Measurements from ENCODE around the gene GSTCD.

Gene GSTCD

DNA sequence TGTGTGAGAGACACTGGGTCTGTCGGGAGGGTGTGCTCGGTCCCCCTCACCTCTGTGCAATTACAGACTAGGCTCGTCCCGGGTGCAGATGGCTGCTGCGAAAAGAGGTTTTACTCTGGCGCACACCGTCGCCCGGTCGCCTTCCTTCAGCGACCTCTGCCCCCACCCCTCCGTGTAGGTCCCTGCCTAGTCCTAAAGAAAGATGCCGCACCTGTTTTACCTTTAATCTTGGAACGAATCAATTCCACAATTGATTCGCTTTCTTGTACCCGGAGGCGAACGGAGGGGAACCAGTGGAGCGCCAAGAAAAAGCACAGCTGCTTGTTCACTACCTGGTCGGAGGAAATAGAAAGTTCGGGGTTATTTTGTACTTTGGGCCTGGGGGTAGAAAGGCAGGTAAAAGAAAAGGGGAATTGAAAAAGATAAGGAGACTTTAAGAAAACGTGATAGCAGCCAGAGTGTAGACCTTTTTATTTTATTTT lies 187.9 kb downstream of the GSTCD start:
- DNase-seq: no peak
